ENCODE measurements around the gene DNAJC6.

The DNAJC6 gene

DNA sequence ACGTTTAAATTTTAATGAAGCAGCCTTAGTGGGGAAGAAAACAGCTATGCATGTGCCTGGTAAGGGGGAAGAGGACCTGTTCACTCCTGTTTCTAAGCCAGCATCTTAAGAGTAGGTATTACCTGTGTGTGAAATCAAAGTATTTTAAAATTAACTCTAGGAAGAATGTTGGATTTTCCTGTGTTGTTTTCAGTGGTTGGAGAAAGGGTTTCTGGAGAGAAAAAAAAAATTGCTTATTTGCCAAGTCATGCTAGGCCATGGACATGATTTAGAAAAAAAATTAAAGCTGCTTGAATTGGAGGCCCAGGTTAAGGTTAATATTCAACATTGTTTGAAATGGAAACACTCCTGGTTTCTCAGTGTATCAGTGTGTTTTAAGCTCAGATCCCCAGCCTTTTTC lies 42.9 kb upstream of the DNAJC6 start:
- no peaks in the 10 kb centered on the region for H3K9me3 ChIP-seq (ENCODE audit: low read depth, low read length)
- no peak for DNase-seq (ENCODE audit: low read depth, low spot score)
- no peaks in the 10 kb centered on the region for H3K36me3 ChIP-seq (ENCODE audit: insufficient read depth, low read length)
- H3K4me3 ChIP-seq = peak overlapping the region; percentile 72
- H3K27ac ChIP-seq = no peak overlapping the region
- TF ChIP-seq POLR2AphosphoS5 (IDR thresholded peaks at IDR 0.05; ENCODE audit: borderline replicate concordance, low read depth, low read length) = no peak
- no peak for TF ChIP-seq FOXP2 (optimal IDR thresholded peaks at IDR 0.05; ENCODE audit: control extremely low read depth, extremely low read length, insufficient read depth)
- TF ChIP-seq EZH2 (IDR thresholded peaks at IDR 0.05) = no peak
- peak overlapping the region; percentile 64 for H3K9ac ChIP-seq (ENCODE audit: insufficient read length)

DNA sequence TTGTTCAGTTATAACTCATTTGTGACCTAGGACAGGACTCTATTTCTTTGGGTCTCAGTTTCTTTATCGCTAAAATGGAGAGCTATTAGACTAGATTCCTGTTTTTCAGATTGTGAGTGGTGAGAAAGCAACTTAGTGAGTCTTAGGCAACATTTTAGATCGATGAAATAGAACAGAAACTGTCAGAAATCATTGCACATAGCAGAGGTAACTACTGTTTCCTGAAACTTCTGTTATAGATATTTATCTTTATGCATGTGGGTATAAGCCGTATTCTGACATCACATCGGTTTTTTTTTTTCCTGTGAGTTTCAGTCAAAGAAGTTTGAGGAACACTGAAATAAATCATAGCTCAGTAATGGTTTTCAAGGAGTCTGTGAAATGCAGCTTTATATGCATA lies 42.1 kb upstream of the DNAJC6 start:
- H3K27ac ChIP-seq = 0 out of 2 replicates have a peak overlapping the region, but pooled peaks have one; percentile 2
- no peak for TF ChIP-seq FOXP2 (optimal IDR thresholded peaks at IDR 0.05; ENCODE audit: control extremely low read depth, extremely low read length, insufficient read depth)
- no peak for TF ChIP-seq POLR2AphosphoS5 (IDR thresholded peaks at IDR 0.05; ENCODE audit: borderline replicate concordance, low read depth, low read length)
- no peak for TF ChIP-seq EZH2 (IDR thresholded peaks at IDR 0.05)
- H3K4me3 ChIP-seq = no peak overlapping the region
- H3K36me3 ChIP-seq (ENCODE audit: insufficient read depth, low read length) = no peaks in the 10 kb centered on the region
- H3K9me3 ChIP-seq (ENCODE audit: low read depth, low read length) = no peaks in the 10 kb centered on the region
- H3K9ac ChIP-seq (ENCODE audit: insufficient read length) = no peak overlapping the region
- DNase-seq (ENCODE audit: low read depth, low spot score) = no peak

DNA sequence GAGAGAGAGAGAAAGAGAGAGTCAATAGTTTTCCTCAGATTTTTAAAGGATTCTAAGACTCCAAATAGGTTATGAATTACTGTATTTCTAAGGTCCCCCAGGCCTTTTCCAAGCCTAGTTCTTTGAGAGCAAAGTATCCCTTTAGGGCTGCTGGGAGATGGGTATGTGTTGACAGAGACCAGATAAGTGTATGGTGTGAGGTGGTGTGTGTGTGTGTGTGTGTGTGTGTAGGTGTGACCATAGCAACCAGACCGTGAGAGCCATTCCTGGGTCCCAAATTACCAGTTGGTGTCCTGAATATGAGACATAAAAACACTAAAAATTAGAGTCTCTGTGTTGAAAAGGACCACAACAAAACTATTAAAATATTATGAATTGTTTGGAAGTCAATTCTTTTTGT lies 41.7 kb upstream of the DNAJC6 start:
- 0 out of 2 replicates have a peak overlapping the region, but pooled peaks have one; percentile 2 for H3K27ac ChIP-seq
- H3K9ac ChIP-seq (ENCODE audit: insufficient read length) = no peak overlapping the region
- no peak for DNase-seq (ENCODE audit: low read depth, low spot score)
- TF ChIP-seq EZH2 (IDR thresholded peaks at IDR 0.05) (no peak), FOXP2 (optimal IDR thresholded peaks at IDR 0.05; ENCODE audit: control extremely low read depth, extremely low read length, insufficient read depth) (no peak), POLR2AphosphoS5 (IDR thresholded peaks at IDR 0.05; ENCODE audit: borderline replicate concordance, low read depth, low read length) (no peak)
- H3K36me3 ChIP-seq (ENCODE audit: insufficient read depth, low read length) = no peaks in the 10 kb centered on the region
- no peak overlapping the region for H3K4me3 ChIP-seq
- no peaks in the 10 kb centered on the region for H3K9me3 ChIP-seq (ENCODE audit: low read depth, low read length)

DNA sequence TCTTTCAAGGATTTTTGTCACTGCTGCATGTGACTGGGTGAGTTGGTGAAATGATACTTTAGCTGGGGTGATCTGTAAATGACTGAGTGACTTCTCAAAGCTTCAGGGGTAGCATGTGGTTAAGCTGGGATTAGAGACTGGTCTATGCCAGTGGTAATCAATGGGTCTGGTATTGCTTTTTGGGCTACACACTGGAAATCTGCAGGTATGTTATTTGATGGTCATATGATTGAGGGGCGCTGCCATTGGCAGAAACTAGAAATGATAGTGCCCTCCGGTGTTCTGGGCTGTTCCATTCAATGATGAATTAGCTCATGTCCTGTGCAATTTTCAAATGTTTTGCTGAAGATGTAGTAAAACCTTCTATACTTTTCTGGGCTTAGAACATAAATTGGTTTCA lies 39.7 kb upstream of the DNAJC6 start:
- H3K9ac ChIP-seq (ENCODE audit: insufficient read length) = no peak overlapping the region
- H3K36me3 ChIP-seq (ENCODE audit: insufficient read depth, low read length) = no peaks in the 10 kb centered on the region
- no peak overlapping the region for H3K4me3 ChIP-seq
- H3K27ac ChIP-seq = no peak overlapping the region
- DNase-seq (ENCODE audit: low read depth, low spot score) = no peak
- H3K9me3 ChIP-seq (ENCODE audit: low read depth, low read length) = no peaks in the 10 kb centered on the region
- TF ChIP-seq FOXP2 (optimal IDR thresholded peaks at IDR 0.05; ENCODE audit: control extremely low read depth, extremely low read length, insufficient read depth) = no peak
- TF ChIP-seq POLR2AphosphoS5 (IDR thresholded peaks at IDR 0.05; ENCODE audit: borderline replicate concordance, low read depth, low read length) = no peak
- TF ChIP-seq EZH2 (IDR thresholded peaks at IDR 0.05) = no peak

DNA sequence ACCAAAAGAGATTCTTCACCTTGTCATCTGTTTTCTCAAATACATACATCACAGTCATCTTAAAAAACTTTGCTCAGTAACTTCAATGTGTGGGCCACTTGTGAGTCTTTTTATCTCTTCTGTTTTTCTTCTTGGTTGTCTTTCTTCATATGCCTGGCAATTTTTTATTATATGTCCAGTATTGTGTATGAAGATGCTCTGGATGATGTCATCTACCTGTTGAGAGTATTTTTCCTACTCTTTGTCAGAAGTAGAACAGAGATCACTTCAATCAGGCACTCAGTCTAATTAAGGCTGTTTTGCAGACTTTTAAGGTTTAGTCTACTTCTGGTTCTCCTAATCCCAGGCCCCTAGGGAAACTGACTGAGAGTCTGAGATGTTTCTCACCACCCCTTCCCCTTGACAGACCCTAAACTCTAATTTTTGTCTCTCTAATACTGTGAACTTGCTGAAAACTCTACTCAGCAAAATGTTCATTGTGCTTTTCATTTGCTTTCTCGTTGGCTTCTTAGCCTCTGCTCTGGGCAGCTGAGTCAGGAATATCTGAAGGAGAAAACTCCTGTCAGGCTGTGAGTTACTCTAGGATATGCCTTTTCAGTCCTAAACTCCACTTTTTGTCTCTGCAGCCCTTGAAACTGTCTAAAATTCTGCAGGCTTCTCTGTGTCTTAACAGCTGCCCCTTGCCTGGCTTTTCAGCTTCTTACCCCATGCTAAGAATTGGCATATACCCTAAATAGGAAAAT lies 33.0 kb upstream of the DNAJC6 start:
- Histone ChIP-seq H3K27ac (peak overlapping the region; percentile 69), H3K36me3 (ENCODE audit: insufficient read depth, low read length) (no peaks in the 10 kb centered on the region), H3K4me3 (peak overlapping the region; percentile 46), H3K9me3 (ENCODE audit: low read depth, low read length) (no peaks in the 10 kb centered on the region), H3K9ac (ENCODE audit: insufficient read length) (peak overlapping the region; percentile 8)
- no peak for TF ChIP-seq EZH2 (IDR thresholded peaks at IDR 0.05)
- TF ChIP-seq FOXP2 (optimal IDR thresholded peaks at IDR 0.05; ENCODE audit: control extremely low read depth, extremely low read length, insufficient read depth) = no peak
- no peak for TF ChIP-seq POLR2AphosphoS5 (IDR thresholded peaks at IDR 0.05; ENCODE audit: borderline replicate concordance, low read depth, low read length)
- DNase-seq (ENCODE audit: low read depth, low spot score) = no peak

DNA sequence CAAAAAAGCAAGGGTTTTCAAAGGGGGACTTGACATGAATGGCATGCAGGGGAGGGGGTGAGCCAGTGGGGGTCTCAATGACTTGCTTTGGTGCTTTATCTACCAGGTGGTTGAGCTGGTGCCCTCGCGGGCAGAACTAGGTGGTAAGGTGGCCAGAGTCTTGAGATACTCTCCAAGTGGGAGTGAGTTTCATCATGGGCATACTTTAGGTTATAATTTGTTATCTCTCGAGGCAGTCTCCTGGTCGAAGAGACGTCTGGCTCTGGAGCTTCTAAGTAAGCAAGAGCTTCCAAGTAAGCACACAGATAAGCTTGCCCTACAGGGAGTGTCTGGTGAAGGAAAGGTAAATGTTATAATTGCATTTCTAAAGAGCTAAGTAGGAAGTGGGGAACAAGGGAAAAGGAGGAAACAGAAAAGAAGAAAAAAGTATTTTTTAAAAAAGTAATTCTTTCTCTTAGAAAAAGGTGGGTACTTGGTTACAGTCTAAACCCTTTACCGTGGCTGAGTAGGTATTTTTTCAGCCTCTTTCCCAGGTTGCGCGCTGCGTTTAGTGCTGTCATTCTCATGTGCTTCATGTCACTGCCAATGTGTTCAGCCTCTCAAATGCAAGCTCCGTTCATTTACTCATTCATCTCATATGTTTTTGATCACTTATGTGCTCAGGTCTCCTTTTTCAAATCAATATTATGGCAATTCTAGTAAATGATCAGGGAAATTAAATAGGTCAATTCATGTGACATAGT lies 31.6 kb upstream of the DNAJC6 start:
- Histone ChIP-seq H3K9ac (ENCODE audit: insufficient read length) (peak overlapping the region; percentile 63), H3K36me3 (ENCODE audit: insufficient read depth, low read length) (no peaks in the 10 kb centered on the region), H3K4me3 (peak overlapping the region; percentile 73; the same call in 1 of the 2 replicates), H3K27ac (peak overlapping the region; percentile 90), H3K9me3 (ENCODE audit: low read depth, low read length) (no peaks in the 10 kb centered on the region)
- no peak for DNase-seq (ENCODE audit: low read depth, low spot score)
- TF ChIP-seq FOXP2 (optimal IDR thresholded peaks at IDR 0.05; ENCODE audit: control extremely low read depth, extremely low read length, insufficient read depth) = no peak
- no peak for TF ChIP-seq POLR2AphosphoS5 (IDR thresholded peaks at IDR 0.05; ENCODE audit: borderline replicate concordance, low read depth, low read length)
- no peak for TF ChIP-seq EZH2 (IDR thresholded peaks at IDR 0.05)

DNA sequence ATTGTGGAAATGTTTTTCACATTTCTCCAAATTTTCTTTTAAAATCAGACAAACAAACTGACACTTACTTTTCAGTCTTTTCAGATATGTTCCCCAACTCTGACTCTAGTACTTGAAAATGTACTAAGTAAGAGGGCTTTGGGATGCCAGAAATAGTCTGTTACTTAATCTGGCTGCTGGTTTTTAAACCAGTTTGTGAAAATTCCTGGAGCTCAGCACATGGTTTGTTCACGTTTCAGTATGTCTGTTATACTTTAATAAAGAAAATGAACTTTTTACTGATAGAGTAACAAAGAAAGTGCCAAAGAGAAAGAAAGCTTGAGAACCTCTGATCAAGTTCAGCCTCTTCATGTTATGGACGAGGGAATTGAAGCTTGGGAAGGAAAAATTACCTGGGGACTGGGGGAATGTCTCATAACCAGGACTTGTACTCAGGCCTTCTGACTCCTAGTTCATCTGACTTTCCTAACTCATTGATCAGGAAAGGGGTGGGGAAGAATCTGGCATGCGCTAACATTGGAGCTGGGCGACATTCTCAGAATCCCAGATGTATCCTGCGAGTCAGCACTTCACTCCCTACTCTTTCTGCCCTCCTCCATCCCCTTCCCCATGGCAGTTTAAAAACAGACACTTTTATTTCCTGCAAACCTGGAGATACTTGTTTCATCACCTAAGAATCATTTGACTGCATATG lies 30.8 kb upstream of the DNAJC6 start:
- no peak for DNase-seq (ENCODE audit: low read depth, low spot score)
- H3K9me3 ChIP-seq (ENCODE audit: low read depth, low read length) = no peaks in the 10 kb centered on the region
- H3K9ac ChIP-seq (ENCODE audit: insufficient read length) = peak overlapping the region; percentile 63
- H3K36me3 ChIP-seq (ENCODE audit: insufficient read depth, low read length) = no peaks in the 10 kb centered on the region
- no peak for TF ChIP-seq POLR2AphosphoS5 (IDR thresholded peaks at IDR 0.05; ENCODE audit: borderline replicate concordance, low read depth, low read length)
- no peak for TF ChIP-seq EZH2 (IDR thresholded peaks at IDR 0.05)
- TF ChIP-seq FOXP2 (optimal IDR thresholded peaks at IDR 0.05; ENCODE audit: control extremely low read depth, extremely low read length, insufficient read depth) = no peak
- H3K4me3 ChIP-seq = peak overlapping the region; percentile 73
- H3K27ac ChIP-seq = peak overlapping the region; percentile 90
